ENCODE results near the gene GUCA2A.

GUCA2A gene

GRCh38 chr1:42130061-42130660, 34.4 kb downstream of the GUCA2A start:
- no peak for DNase-seq (ENCODE audit: low spot score)

DNA sequence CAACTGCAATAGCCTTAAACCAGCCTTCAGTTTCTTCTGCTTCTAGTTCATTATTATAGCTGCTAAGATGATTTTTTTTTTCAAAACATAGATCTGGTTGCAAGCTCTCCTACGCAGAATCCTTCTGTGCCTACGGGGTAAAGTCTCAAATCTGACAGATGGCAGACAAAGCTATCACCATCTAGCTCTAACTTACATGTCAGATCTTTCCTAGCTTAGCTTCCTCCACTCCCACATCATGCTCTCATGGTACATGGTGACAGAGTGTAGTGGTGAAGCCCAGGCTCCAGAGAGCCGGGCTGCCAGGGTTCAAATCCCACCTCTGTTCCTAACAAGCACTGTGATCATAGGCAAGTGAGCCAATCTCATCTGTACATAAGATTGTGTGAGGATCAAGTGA, 35.6 kb downstream of the GUCA2A start:
- DNase-seq (ENCODE audit: low spot score): no peak

GRCh38 chr1:42128499-42128898, 36.0 kb downstream of the GUCA2A start:
- no peak for DNase-seq (ENCODE audit: low spot score)

- no peak for DNase-seq (ENCODE audit: low spot score)
These were observed 36.8 kb downstream of the GUCA2A start for GRCh38 chr1:42127767-42128166.

DNA sequence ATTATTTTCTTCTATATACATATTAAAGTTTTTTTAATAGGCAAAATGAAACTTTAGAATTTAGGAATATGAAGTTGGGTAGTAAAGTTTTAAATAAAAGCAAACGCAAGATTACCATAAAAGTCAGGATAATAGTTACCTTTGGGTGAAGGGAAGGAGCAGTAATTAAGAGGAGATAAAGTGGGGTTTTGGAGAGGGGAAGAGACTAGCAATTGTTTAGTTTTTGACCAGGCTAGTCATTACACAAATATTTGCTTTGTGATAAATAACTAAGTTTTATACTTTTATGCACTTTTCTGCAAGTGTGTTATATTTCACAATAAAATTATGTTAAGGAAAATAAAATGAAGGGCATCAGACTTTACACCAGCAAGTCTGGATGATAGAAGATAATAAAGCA, 39.0 kb downstream of the GUCA2A start:
- no peak for DNase-seq (ENCODE audit: low spot score)

DNA sequence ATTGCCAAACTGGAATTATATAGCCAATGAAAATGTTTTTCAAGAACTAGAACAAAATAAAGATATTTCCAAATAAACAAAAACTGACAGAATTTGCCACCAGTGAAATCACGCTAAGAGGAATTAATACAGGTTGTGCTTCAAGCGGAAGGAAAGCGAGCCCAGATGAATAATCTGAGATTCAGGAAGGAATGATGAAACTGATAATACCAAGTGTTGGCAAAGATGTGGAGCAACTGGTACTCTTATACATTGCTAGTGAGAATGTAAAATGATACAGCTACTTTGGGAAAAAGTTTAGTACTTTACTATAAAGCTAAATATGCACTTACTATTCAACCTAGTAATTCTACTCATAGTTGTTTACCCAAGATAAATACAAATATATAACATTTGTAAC, 42.1 kb downstream of the GUCA2A start:
- no peak for DNase-seq (ENCODE audit: low spot score)

- no peak for DNase-seq (ENCODE audit: low spot score)
These were observed 46.4 kb downstream of the GUCA2A start for GRCh38 chr1:42118125-42118524.

- no peak for DNase-seq (ENCODE audit: low spot score)
These were observed 47.3 kb downstream of the GUCA2A start for GRCh38 chr1:42117214-42117613.

DNA sequence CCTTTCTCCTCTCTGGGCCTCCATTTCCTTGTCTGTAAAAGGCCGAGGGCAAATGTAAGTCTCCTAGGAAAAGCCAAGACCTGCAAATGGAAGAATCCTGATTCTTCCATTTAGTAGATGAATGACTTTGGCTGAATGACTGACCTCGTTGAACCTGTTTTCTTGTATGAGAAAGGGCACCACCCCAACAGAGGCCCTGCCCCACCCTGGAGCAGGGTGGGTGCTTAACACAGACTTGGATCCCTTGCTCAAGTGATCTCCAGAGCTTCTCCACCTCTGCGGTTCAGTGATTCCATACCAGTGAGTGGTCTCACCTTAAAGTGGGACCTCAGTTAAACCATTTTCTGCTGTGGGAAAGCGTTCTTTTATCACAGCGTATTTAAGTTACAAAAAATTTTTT, 50.3 kb downstream of the GUCA2A start:
- no peak for DNase-seq (ENCODE audit: low spot score)
